Liver (tissue), 3 donors: ENCODE data around the gene TEK.

ENCODE experiments used
- CTCF ChIP-seq: fragments of 150-350 bp; IDR thresholded peaks from 2 replicates; pipeline ENCODE4 v1.5.1; 2017; ENCODE audit warnings: improper control_type of control experiment, low read depth, low read length; ENCODE audit not compliant: missing input control
- EGR1 ChIP-seq, 2 donors: IDR thresholded peaks; 2 replicates each; pipeline ENCODE4 v1.6.1; 2016 to 2018; ENCODE audit warnings: antibody characterized with exemption in 2 of 2, low read depth in 2 of 2
- FOXA1 ChIP-seq: IDR thresholded peaks from 2 replicates; pipeline ENCODE4 v1.6.1; 2016; ENCODE audit warnings: antibody characterized with exemption
- GABPA ChIP-seq, 2 donors: IDR thresholded peaks in 1 of 2; conservative IDR thresholded peaks in 1 of 2; 2 replicates each; pipeline ENCODE4 v1.6.1; 2016; ENCODE audit warnings: antibody characterized with exemption in 2 of 2, mild to moderate bottlenecking in 1 of 2, moderate library complexity in 1 of 2
- JUND ChIP-seq, 2 donors: IDR thresholded peaks; 2 replicates each; pipeline ENCODE4 v1.6.1; 2016; ENCODE audit warnings: antibody characterized with exemption in 2 of 2
- RAD21 ChIP-seq, 2 donors: IDR thresholded peaks; 2 replicates each; pipeline ENCODE4 v1.6.1; 2016; ENCODE audit warnings: antibody characterized with exemption in 2 of 2, mild to moderate bottlenecking in 2 of 2
- RXRA ChIP-seq, 2 donors: IDR thresholded peaks; 2 replicates each; pipeline ENCODE4 v1.6.1; 2017 to 2018; ENCODE audit warnings: antibody characterized with exemption in 2 of 2, mild to moderate bottlenecking in 1 of 2
- SP1 ChIP-seq: IDR thresholded peaks from 2 replicates; pipeline ENCODE4 v1.6.1; 2018; ENCODE audit warnings: antibody characterized with exemption, mild to moderate bottlenecking
- TAF1 ChIP-seq: conservative IDR thresholded peaks from 2 replicates; pipeline ENCODE4 v1.6.1; 2016; ENCODE audit warnings: antibody characterized with exemption, mild to moderate bottlenecking
- YY1 ChIP-seq: IDR thresholded peaks from 2 replicates; pipeline ENCODE4 v1.6.1; 2016; ENCODE audit warnings: antibody characterized with exemption, mild to moderate bottlenecking
- TF ChIP-seq, protein P1 (sequence below): IDR thresholded peaks from 2 replicates; pipeline ENCODE4 v1.6.1; 2016; ENCODE audit warnings: antibody characterized with exemption
- TF ChIP-seq, protein P2 (sequence below): IDR thresholded peaks from 2 replicates; pipeline ENCODE4 v1.6.1; 2016; ENCODE audit warnings: antibody characterized with exemption
- TF ChIP-seq, protein P3 (sequence below): IDR thresholded peaks from 2 replicates; pipeline ENCODE4 v1.6.1; 2016; ENCODE audit warnings: antibody characterized with exemption
- TF ChIP-seq, protein P4 (sequence below): IDR thresholded peaks from 2 replicates; pipeline ENCODE4 v1.6.1; 2016; ENCODE audit warnings: antibody characterized with exemption, mild to moderate bottlenecking
- donor health status: healthy.
- donor health status: healthy.

GRCh38 chr9:27272103-27272502, 163.1 kb downstream of the TEK start:
- TF ChIP-seq SP1 (no peak), CTCF (no peak), RXRA (IDR thresholded peaks at IDR 0.05) (no peak), YY1 (no peak), TAF1 (no peak), FOXA1 (no peak), EGR1 (IDR thresholded peaks at IDR 0.05; ENCODE audit: low read depth in 2 of 2) (no peak), JUND (IDR thresholded peaks at IDR 0.05) (no peak), GABPA (IDR thresholded peaks at IDR 0.05 in 1 of 2, conservative IDR thresholded peaks at IDR 0.05 in 1 of 2) (no peak), RAD21 (IDR thresholded peaks at IDR 0.05) (no peak)
- TF ChIP-seq, protein P1, sequence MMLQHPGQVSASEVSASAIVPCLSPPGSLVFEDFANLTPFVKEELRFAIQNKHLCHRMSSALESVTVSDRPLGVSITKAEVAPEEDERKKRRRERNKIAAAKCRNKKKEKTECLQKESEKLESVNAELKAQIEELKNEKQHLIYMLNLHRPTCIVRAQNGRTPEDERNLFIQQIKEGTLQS, result no peak
- TF ChIP-seq, protein P2, sequence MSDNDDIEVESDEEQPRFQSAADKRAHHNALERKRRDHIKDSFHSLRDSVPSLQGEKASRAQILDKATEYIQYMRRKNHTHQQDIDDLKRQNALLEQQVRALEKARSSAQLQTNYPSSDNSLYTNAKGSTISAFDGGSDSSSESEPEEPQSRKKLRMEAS, result no peak
- TF ChIP-seq, protein P3, sequence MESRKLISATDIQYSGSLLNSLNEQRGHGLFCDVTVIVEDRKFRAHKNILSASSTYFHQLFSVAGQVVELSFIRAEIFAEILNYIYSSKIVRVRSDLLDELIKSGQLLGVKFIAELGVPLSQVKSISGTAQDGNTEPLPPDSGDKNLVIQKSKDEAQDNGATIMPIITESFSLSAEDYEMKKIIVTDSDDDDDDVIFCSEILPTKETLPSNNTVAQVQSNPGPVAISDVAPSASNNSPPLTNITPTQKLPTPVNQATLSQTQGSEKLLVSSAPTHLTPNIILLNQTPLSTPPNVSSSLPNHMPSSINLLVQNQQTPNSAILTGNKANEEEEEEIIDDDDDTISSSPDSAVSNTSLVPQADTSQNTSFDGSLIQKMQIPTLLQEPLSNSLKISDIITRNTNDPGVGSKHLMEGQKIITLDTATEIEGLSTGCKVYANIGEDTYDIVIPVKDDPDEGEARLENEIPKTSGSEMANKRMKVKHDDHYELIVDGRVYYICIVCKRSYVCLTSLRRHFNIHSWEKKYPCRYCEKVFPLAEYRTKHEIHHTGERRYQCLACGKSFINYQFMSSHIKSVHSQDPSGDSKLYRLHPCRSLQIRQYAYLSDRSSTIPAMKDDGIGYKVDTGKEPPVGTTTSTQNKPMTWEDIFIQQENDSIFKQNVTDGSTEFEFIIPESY, result no peak
- TF ChIP-seq, protein P4, sequence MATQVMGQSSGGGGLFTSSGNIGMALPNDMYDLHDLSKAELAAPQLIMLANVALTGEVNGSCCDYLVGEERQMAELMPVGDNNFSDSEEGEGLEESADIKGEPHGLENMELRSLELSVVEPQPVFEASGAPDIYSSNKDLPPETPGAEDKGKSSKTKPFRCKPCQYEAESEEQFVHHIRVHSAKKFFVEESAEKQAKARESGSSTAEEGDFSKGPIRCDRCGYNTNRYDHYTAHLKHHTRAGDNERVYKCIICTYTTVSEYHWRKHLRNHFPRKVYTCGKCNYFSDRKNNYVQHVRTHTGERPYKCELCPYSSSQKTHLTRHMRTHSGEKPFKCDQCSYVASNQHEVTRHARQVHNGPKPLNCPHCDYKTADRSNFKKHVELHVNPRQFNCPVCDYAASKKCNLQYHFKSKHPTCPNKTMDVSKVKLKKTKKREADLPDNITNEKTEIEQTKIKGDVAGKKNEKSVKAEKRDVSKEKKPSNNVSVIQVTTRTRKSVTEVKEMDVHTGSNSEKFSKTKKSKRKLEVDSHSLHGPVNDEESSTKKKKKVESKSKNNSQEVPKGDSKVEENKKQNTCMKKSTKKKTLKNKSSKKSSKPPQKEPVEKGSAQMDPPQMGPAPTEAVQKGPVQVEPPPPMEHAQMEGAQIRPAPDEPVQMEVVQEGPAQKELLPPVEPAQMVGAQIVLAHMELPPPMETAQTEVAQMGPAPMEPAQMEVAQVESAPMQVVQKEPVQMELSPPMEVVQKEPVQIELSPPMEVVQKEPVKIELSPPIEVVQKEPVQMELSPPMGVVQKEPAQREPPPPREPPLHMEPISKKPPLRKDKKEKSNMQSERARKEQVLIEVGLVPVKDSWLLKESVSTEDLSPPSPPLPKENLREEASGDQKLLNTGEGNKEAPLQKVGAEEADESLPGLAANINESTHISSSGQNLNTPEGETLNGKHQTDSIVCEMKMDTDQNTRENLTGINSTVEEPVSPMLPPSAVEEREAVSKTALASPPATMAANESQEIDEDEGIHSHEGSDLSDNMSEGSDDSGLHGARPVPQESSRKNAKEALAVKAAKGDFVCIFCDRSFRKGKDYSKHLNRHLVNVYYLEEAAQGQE, result no peak
